Mesenchymal stem cell (in vitro differentiated cells and primary cell): ENCODE data around the gene DYNC1I1.

Experiments used
- DNase-seq: peaks from one replicate; pipeline ENCODE4 v3.0.0-alpha.2; 2013
- H2AFZ ChIP-seq: one replicate; pipeline ENCODE4 v1.6.1; 2013; ENCODE audit warnings: low read depth, mild to moderate bottlenecking, control low read depth, inconsistent platforms, low read length, moderate library complexity
- H2AK5ac ChIP-seq: 2 replicates; pipeline ENCODE4 v1.6.1; 2013; ENCODE audit warnings: low read length, moderate library complexity, mild to moderate bottlenecking, inconsistent platforms; ENCODE audit not compliant: severe bottlenecking
- H2BK120ac ChIP-seq: one replicate; pipeline ENCODE4 v1.6.1; 2013; ENCODE audit warnings: low read depth, mild to moderate bottlenecking, inconsistent platforms, low read length, moderate library complexity
- H2BK12ac ChIP-seq, 2 experiments: one replicate each; pipeline ENCODE4 v1.6.1; 2013; ENCODE audit warnings: inconsistent platforms in 2 of 2, low read length in 2 of 2, mild to moderate bottlenecking in 2 of 2, moderate library complexity in 2 of 2, control low read depth in 1 of 2
- H2BK15ac ChIP-seq: one replicate; pipeline ENCODE4 v1.6.1; 2013; ENCODE audit warnings: mild to moderate bottlenecking, low read depth, inconsistent platforms; ENCODE audit not compliant: poor library complexity, severe bottlenecking
- H2BK5ac ChIP-seq: 2 replicates; pipeline ENCODE4 v1.6.1; 2013; ENCODE audit warnings: low read depth, mild to moderate bottlenecking, low read length, control low read depth, inconsistent platforms; ENCODE audit not compliant: poor library complexity, severe bottlenecking
- H3K14ac ChIP-seq, 2 experiments: one replicate each; pipeline ENCODE4 v1.6.1; 2013; ENCODE audit warnings: inconsistent platforms in 2 of 2, low read length in 2 of 2, control low read depth in 1 of 2, mild to moderate bottlenecking in 1 of 2, moderate library complexity in 1 of 2
- H3K18ac ChIP-seq, 2 experiments: one replicate each; pipeline ENCODE4 v1.6.1; 2013; ENCODE audit warnings: inconsistent platforms in 2 of 2, low read length in 2 of 2, control low read depth in 1 of 2, low read depth in 1 of 2, mild to moderate bottlenecking in 1 of 2
- H3K23ac ChIP-seq, 2 experiments: one replicate each; pipeline ENCODE4 v1.6.1; 2013; ENCODE audit warnings: inconsistent platforms in 2 of 2, low read length in 2 of 2, mild to moderate bottlenecking in 2 of 2, moderate library complexity in 2 of 2, control low read depth in 1 of 2
- H3K27ac ChIP-seq: 2 replicates; pipeline ENCODE4 v1.5.1; 2013; ENCODE audit warnings: mild to moderate bottlenecking, moderate library complexity, low read length, control low read depth, inconsistent platforms; ENCODE audit not compliant: poor library complexity, severe bottlenecking
- H3K27me3 ChIP-seq, 2 experiments: 2 replicates each; pipeline versions ENCODE4 v1.6.1 to v1.7.0; 2013; ENCODE audit warnings: low read length in 2 of 2, mild to moderate bottlenecking in 2 of 2, moderate library complexity in 2 of 2, control low read depth in 1 of 2, inconsistent platforms in 1 of 2; ENCODE audit not compliant: control insufficient read depth in 1 of 2, insufficient read depth in 1 of 2
- H3K36me3 ChIP-seq, 2 experiments: 2 replicates each; pipeline versions ENCODE4 v1.6.1 to v1.7.0; 2013; ENCODE audit warnings: low read length in 2 of 2, control low read depth in 1 of 2, inconsistent platforms in 1 of 2, low read depth in 1 of 2, mild to moderate bottlenecking in 1 of 2; ENCODE audit not compliant: insufficient read depth in 2 of 2, control insufficient read depth in 1 of 2
- H3K4ac ChIP-seq, 2 experiments: one replicate each; pipeline ENCODE4 v1.6.1; 2013; ENCODE audit warnings: inconsistent platforms in 2 of 2, low read length in 2 of 2, mild to moderate bottlenecking in 2 of 2, moderate library complexity in 2 of 2, control low read depth in 1 of 2, low read depth in 1 of 2
- H3K4me1 ChIP-seq: 2 replicates; pipeline ENCODE4 v1.6.1; 2013; ENCODE audit warnings: low read depth, low read length, control low read depth; ENCODE audit not compliant: control insufficient read depth, insufficient read depth
- H3K4me2 ChIP-seq: 2 replicates; pipeline ENCODE4 v1.6.1; 2013; ENCODE audit warnings: low read length, mild to moderate bottlenecking, inconsistent platforms; ENCODE audit not compliant: poor library complexity, severe bottlenecking
- H3K4me3 ChIP-seq, 2 experiments: 2 replicates each; pipeline versions ENCODE4 v1.5.1 to v1.7.0; 2013; ENCODE audit warnings: low read length in 2 of 2, mild to moderate bottlenecking in 2 of 2, control low read depth in 1 of 2, low read depth in 1 of 2; ENCODE audit not compliant: insufficient read depth in 1 of 2
- H3K79me1 ChIP-seq: replicated peaks from 2 replicates; pipeline ENCODE4 v1.6.1; 2013; ENCODE audit warnings: mild to moderate bottlenecking, control low read depth, low read length, inconsistent platforms; ENCODE audit not compliant: poor library complexity, severe bottlenecking
- H3K9ac ChIP-seq: 2 replicates; pipeline ENCODE4 v1.7.0; 2013; ENCODE audit warnings: mild to moderate bottlenecking, low read length, moderate library complexity
- H3K9me3 ChIP-seq: 2 replicates; pipeline ENCODE4 v1.7.0; 2013; ENCODE audit warnings: mild to moderate bottlenecking, low read length; ENCODE audit not compliant: control insufficient read depth
- H4K8ac ChIP-seq: one replicate; pipeline ENCODE4 v1.6.1; 2013; ENCODE audit warnings: inconsistent platforms, mild to moderate bottlenecking, low read length, moderate library complexity
- H4K91ac ChIP-seq: one replicate; pipeline ENCODE4 v1.6.1; 2013; ENCODE audit warnings: mild to moderate bottlenecking, low read length, inconsistent platforms
- WGBS: methylation state at CpG from one replicate; pipeline ENCODE4 v1.1.7; 2013; ENCODE audit warnings: mixed read lengths; 5-methylcytosine and 5-hydroxymethylcytosine counted together

Gene DYNC1I1

GRCh38 chr7:96061844-96062243 lies 289.5 kb downstream of the DYNC1I1 start:
- H3K4ac ChIP-seq: no peak overlapping the region
- no peaks in the 10 kb centered on the region for H3K4me1 ChIP-seq
- no peak overlapping the region for H2AFZ ChIP-seq
- no peak overlapping the region for H2BK12ac ChIP-seq
- H3K4me3 ChIP-seq: no peak overlapping the region
- no peak overlapping the region for H2BK5ac ChIP-seq
- no peak overlapping the region for H2AK5ac ChIP-seq
- no peak overlapping the region for H3K27ac ChIP-seq
- DNase-seq: no peak
- H2BK120ac ChIP-seq: no peak overlapping the region
- H3K27me3 ChIP-seq: no peaks in the 10 kb centered on the region
- no peaks in the 10 kb centered on the region for H3K79me1 ChIP-seq
- H2BK15ac ChIP-seq: no peak overlapping the region
- no peaks in the 10 kb centered on the region for H3K36me3 ChIP-seq
- H3K23ac ChIP-seq: no peak overlapping the region
- no peak overlapping the region for H3K18ac ChIP-seq
- H4K8ac ChIP-seq: no peak overlapping the region
- H3K4me2 ChIP-seq: no peak overlapping the region
- H3K14ac ChIP-seq: no peak overlapping the region
- WGBS: 88% methylated on average over 4 of the region's 4 CpGs
- no peak overlapping the region for H4K91ac ChIP-seq
- H3K9ac ChIP-seq: no peak overlapping the region
- no peaks in the 10 kb centered on the region for H3K9me3 ChIP-seq

- Histone ChIP-seq H4K91ac (no peak overlapping the region), H2BK12ac (no peak overlapping the region), H2BK15ac (no peak overlapping the region), H3K9ac (no peak overlapping the region), H3K23ac (no peak overlapping the region), H3K4me2 (no peak overlapping the region), H3K36me3 (no peaks in the 10 kb centered on the region), H3K4me1 (no peaks in the 10 kb centered on the region), H2BK5ac (no peak overlapping the region), H3K18ac (no peak overlapping the region), H2AK5ac (no peak overlapping the region), H2AFZ (no peak overlapping the region), H3K14ac (no peak overlapping the region), H3K27me3 (peaks cover 0 to 8% of the 10 kb centered on the region in 2 experiments), H3K27ac (no peak overlapping the region), H3K4ac (no peak overlapping the region), H3K79me1 (no peaks in the 10 kb centered on the region), H2BK120ac (no peak overlapping the region), H3K9me3 (no peaks in the 10 kb centered on the region), H4K8ac (no peak overlapping the region), H3K4me3 (no peak overlapping the region)
- no CpG with 5 or more reads among the region's 1 CpG for WGBS
- no peak for DNase-seq
Observed at GRCh38 chr7:96067321-96067720, 295.0 kb downstream of the DYNC1I1 start.

GRCh38 chr7:96069401-96069800 lies 297.0 kb downstream of the DYNC1I1 start:
- no peak for DNase-seq
- Histone ChIP-seq H2BK15ac (no peak overlapping the region), H3K4ac (no peak overlapping the region), H3K14ac (no peak overlapping the region), H3K27me3 (peaks cover 0 to 8% of the 10 kb centered on the region in 2 experiments), H4K91ac (no peak overlapping the region), H3K4me1 (no peaks in the 10 kb centered on the region), H3K9ac (no peak overlapping the region), H3K23ac (no peak overlapping the region), H3K36me3 (no peaks in the 10 kb centered on the region), H3K4me3 (no peak overlapping the region), H3K18ac (no peak overlapping the region), H2BK120ac (no peak overlapping the region), H2BK12ac (no peak overlapping the region), H2AFZ (no peak overlapping the region), H3K9me3 (no peaks in the 10 kb centered on the region), H3K4me2 (no peak overlapping the region), H3K27ac (no peak overlapping the region), H3K79me1 (no peaks in the 10 kb centered on the region), H4K8ac (no peak overlapping the region), H2BK5ac (no peak overlapping the region), H2AK5ac (no peak overlapping the region)
- WGBS: 93% methylated on average over 3 of the region's 3 CpGs

- Histone ChIP-seq H4K8ac (no peak overlapping the region), H3K23ac (no peak overlapping the region), H3K36me3 (no peaks in the 10 kb centered on the region), H3K9me3 (no peaks in the 10 kb centered on the region), H3K27ac (no peak overlapping the region), H3K4me2 (no peak overlapping the region), H3K4me1 (peaks cover 2% of the 10 kb centered on the region), H3K9ac (peak overlapping the region; percentile 72), H3K4ac (no peak overlapping the region), H3K18ac (no peak overlapping the region), H2AFZ (no peak overlapping the region), H2BK5ac (no peak overlapping the region), H3K27me3 (peaks cover 0 to 11% of the 10 kb centered on the region in 2 experiments), H3K4me3 (no peak overlapping the region), H2BK15ac (no peak overlapping the region), H2BK120ac (no peak overlapping the region), H3K14ac (no peak overlapping the region), H2AK5ac (no peak overlapping the region), H2BK12ac (no peak overlapping the region), H3K79me1 (no peaks in the 10 kb centered on the region), H4K91ac (no peak overlapping the region)
- WGBS: 54% methylated on average over 1 of the region's 1 CpG
- DNase-seq: no peak
Observed at GRCh38 chr7:96074871-96075270, 302.5 kb downstream of the DYNC1I1 start.
